Small intestine (tissue), 7 donors: ENCODE results near the gene TGM5. TPM values are rescaled to one million over a fixed set of nuclear protein-coding genes. Genes with fewer than 3 reads are reported as not detected.

Source experiments
- DNase-seq, 2 donors: peaks; one replicate each; pipeline versions ENCODE4 v3.0.0 to v3.0.0-alpha.2; 2013
- FAIRE-seq: peaks from 2 replicates; lab custom pipeline; 2012; peaks lifted over from hg19 to GRCh38; lab: Jason Lieb, UNC
- H3K27ac ChIP-seq, 3 donors: one replicate each; pipeline ENCODE4 v1.5.1; 2013; ENCODE audit warnings: low read length in 2 of 3, mild to moderate bottlenecking in 2 of 3, control low read depth in 1 of 3, inconsistent platforms in 1 of 3, low read depth in 1 of 3, moderate library complexity in 1 of 3
- H3K27me3 ChIP-seq, 3 donors: one replicate each; pipeline ENCODE4 v1.6.1; 2013; ENCODE audit warnings: low read length in 3 of 3, inconsistent platforms in 1 of 3; ENCODE audit not compliant: control insufficient read depth in 3 of 3, insufficient read depth in 3 of 3
- H3K36me3 ChIP-seq, 3 donors: one replicate each; pipeline ENCODE4 v1.6.1; 2013; ENCODE audit warnings: low read length in 3 of 3, inconsistent platforms in 1 of 3, low read depth in 1 of 3, mild to moderate bottlenecking in 1 of 3, moderate library complexity in 1 of 3; ENCODE audit not compliant: control insufficient read depth in 3 of 3, insufficient read depth in 2 of 3
- H3K4me1 ChIP-seq, 3 donors: one replicate each; pipeline ENCODE4 v1.6.1; 2013; ENCODE audit warnings: low read length in 2 of 3, inconsistent platforms in 1 of 3, low read depth in 1 of 3, mild to moderate bottlenecking in 1 of 3, moderate library complexity in 1 of 3; ENCODE audit not compliant: control insufficient read depth in 3 of 3, insufficient read depth in 2 of 3
- H3K4me3 ChIP-seq, 3 donors: one replicate each; pipeline ENCODE4 v1.5.1; 2013; ENCODE audit warnings: low read length in 3 of 3, control low read depth in 1 of 3, inconsistent platforms in 1 of 3, low read depth in 1 of 3, mild to moderate bottlenecking in 1 of 3, moderate library complexity in 1 of 3
- H3K9me3 ChIP-seq, 2 donors: one replicate each; pipeline ENCODE4 v1.6.1; 2013; ENCODE audit warnings: low read depth in 1 of 2, low read length in 1 of 2; ENCODE audit not compliant: control insufficient read depth in 2 of 2, insufficient read depth in 1 of 2
- WGBS, 3 donors: extraction: QIAGEN DNeasy Blood & Tissue Kit; methylation state at CpG; one replicate each; pipeline ENCODE4 v1.1.7; 2013; 5-methylcytosine and 5-hydroxymethylcytosine counted together
- polyA plus RNA-seq, 4 donors: library from polyadenylated mRNA; stranded (reverse) in 3 of 4; unstranded in 1 of 4; fragments of 200-250 nt in 3 of 4; fragments of 120-200 nt in 1 of 4; gene quantifications; one replicate each; pipeline versions ENCODE4 v1.2.1 to v1.2.3, GENCODE V29; 2013
- donor health status: healthy with polysubstance abuse.
- donor health status: control.
- donor health status: control.
- donor health status: Bipolar disorder and iron deficiency.
- donor health status: healthy.

Gene TGM5
- polyA plus RNA-seq, 4 donors = 0.01 to 0.03 TPM; not detected in 2

GRCh38 chr15:43220991-43221403 lies 45.7 kb downstream of the TGM5 start, which contains the start of gene EPB42:
Gene EPB42 (minus strand): TSS chr15:43221018. CDS start chr15:43220825, 193 bp downstream.
- DNase-seq = no peak
- no peak within 1 kb of the TSS for H3K4me3 ChIP-seq
- no peaks in the 10 kb centered on the region for H3K9me3 ChIP-seq
- no peak for FAIRE-seq
- H3K27ac ChIP-seq = no peak within 1 kb of the TSS
- no peaks in the 10 kb centered on the region for H3K4me1 ChIP-seq
- 32 to 64% (median 43%) methylated on average over 3 of the region's 3 CpGs for WGBS, 3 donors
- peaks cover 0 to 3% (median 1%) of the 10 kb centered on the region in 3 donors for H3K27me3 ChIP-seq
- no peaks in the 10 kb centered on the region for H3K36me3 ChIP-seq

GRCh38 chr15:43219929-43220928 lies 46.5 kb downstream of the TGM5 start:
- Histone ChIP-seq H3K9me3 (no peaks in the 10 kb centered on the region), H3K4me3 (no peak overlapping the region), H3K36me3 (no peaks in the 10 kb centered on the region), H3K27me3 (peaks cover 0 to 3% (median 1%) of the 10 kb centered on the region in 3 donors), H3K4me1 (no peaks in the 10 kb centered on the region), H3K27ac (no peak overlapping the region)
- FAIRE-seq = no peak
- no peak for DNase-seq
- WGBS, 3 donors = 78 to 86% (median 84%) methylated on average over 16 of the region's 16 CpGs

- no peaks in the 10 kb centered on the region for H3K36me3 ChIP-seq
- WGBS, 3 donors = 51 to 62% (median 61%) methylated on average over 13 of the region's 13 CpGs
- peak in 1 of 2 donors; percentile 10 for DNase-seq
- H3K27ac ChIP-seq = no peak overlapping the region
- no peak for FAIRE-seq
- H3K9me3 ChIP-seq = no peaks in the 10 kb centered on the region
- H3K4me1 ChIP-seq = no peaks in the 10 kb centered on the region
- peaks cover 0 to 3% (median 1%) of the 10 kb centered on the region in 3 donors for H3K27me3 ChIP-seq
- H3K4me3 ChIP-seq = no peak overlapping the region
Observed at GRCh38 chr15:43218908-43219706, 47.6 kb downstream of the TGM5 start.

- DNase-seq (no peak), FAIRE-seq (no peak)
- H3K27ac ChIP-seq = no peak overlapping the region
- 70 to 85% (median 79%) methylated on average over 7 of the region's 7 CpGs for WGBS, 3 donors
- no peaks in the 10 kb centered on the region for H3K36me3 ChIP-seq
- no peaks in the 10 kb centered on the region for H3K4me1 ChIP-seq
- no peak overlapping the region for H3K4me3 ChIP-seq
- H3K9me3 ChIP-seq = no peaks in the 10 kb centered on the region
- peaks cover 0 to 3% (median 1%) of the 10 kb centered on the region in 3 donors for H3K27me3 ChIP-seq
Observed at GRCh38 chr15:43215961-43216360, 50.8 kb downstream of the TGM5 start.

- H3K9me3 ChIP-seq = no peaks in the 10 kb centered on the region
- WGBS, 3 donors = 89 to 91% (median 91%) methylated on average over 6 of the region's 6 CpGs
- peaks cover 0 to 6% (median 3%) of the 10 kb centered on the region in 3 donors for H3K27me3 ChIP-seq
- no peaks in the 10 kb centered on the region for H3K4me1 ChIP-seq
- no peak for FAIRE-seq
- no peak overlapping the region for H3K27ac ChIP-seq
- no peak for DNase-seq
- no peaks in the 10 kb centered on the region for H3K36me3 ChIP-seq
- H3K4me3 ChIP-seq = no peak overlapping the region
Observed at GRCh38 chr15:43214592-43215295, 52.0 kb downstream of the TGM5 start.

- H3K9me3 ChIP-seq = no peaks in the 10 kb centered on the region
- no peak overlapping the region for H3K27ac ChIP-seq
- FAIRE-seq (no peak), DNase-seq (no peak)
- no peak overlapping the region for H3K4me3 ChIP-seq
- peaks cover 0 to 11% (median 2%) of the 10 kb centered on the region in 3 donors for H3K27me3 ChIP-seq
- 69 to 82% (median 81%) methylated on average over 8 of the region's 8 CpGs for WGBS, 3 donors
- H3K36me3 ChIP-seq = no peaks in the 10 kb centered on the region
- no peaks in the 10 kb centered on the region for H3K4me1 ChIP-seq
Observed at GRCh38 chr15:43214169-43214568, 52.6 kb downstream of the TGM5 start.

GRCh38 chr15:43213466-43213865 lies 53.3 kb downstream of the TGM5 start:
- Histone ChIP-seq H3K4me3 (no peak overlapping the region), H3K36me3 (no peaks in the 10 kb centered on the region), H3K27me3 (peaks cover 0 to 18% (median 2%) of the 10 kb centered on the region in 3 donors), H3K27ac (no peak overlapping the region), H3K4me1 (no peaks in the 10 kb centered on the region), H3K9me3 (no peaks in the 10 kb centered on the region)
- no peak for DNase-seq
- FAIRE-seq = no peak
- 68 to 81% (median 81%) methylated on average over 5 of the region's 5 CpGs for WGBS, 3 donors

- Histone ChIP-seq H3K27me3 (peaks cover 0 to 20% (median 2%) of the 10 kb centered on the region in 3 donors), H3K27ac (no peak overlapping the region), H3K4me1 (no peaks in the 10 kb centered on the region), H3K9me3 (no peaks in the 10 kb centered on the region), H3K36me3 (no peaks in the 10 kb centered on the region), H3K4me3 (no peak overlapping the region)
- FAIRE-seq (no peak), DNase-seq (no peak)
Observed at GRCh38 chr15:43212951-43213350, 53.8 kb downstream of the TGM5 start.
